CD8-positive, alpha-beta memory T cell (primary cell): ENCODE results near the gene TMEM212. TPM values are rescaled to one million over a fixed set of nuclear protein-coding genes. Genes with fewer than 3 reads are reported as not detected.
A peak's percentile ranks its signal among the peaks of the same experiment; 100 is the strongest.

Experiments used
- CTCF ChIA-PET: fragments of 350-600 bp; sonication (Branson Sonifier 250); formaldehyde crosslinking; loops from one replicate; lab custom pipeline; 2021; ENCODE audit warnings: antibody characterized with exemption; lab: Charles Lee
- POLR2A ChIA-PET: fragments of 350-600 bp; sonication (Branson Sonifier 250); formaldehyde crosslinking; loops from one replicate; lab custom pipeline; 2021; ENCODE audit warnings: antibody characterized with exemption; lab: Charles Lee
- DNase-seq, 5 donors: peaks; one replicate each; pipeline versions ENCODE4 v3.0.0 to v3.0.0-alpha.2; 2020 to 2022; ENCODE audit warnings: mixed read lengths in 1 of 5
- H3K27ac ChIP-seq: one replicate; pipeline ENCODE4 v1.7.0; 2013; ENCODE audit warnings: low read depth, mild to moderate bottlenecking, low read length, moderate library complexity
- H3K27me3 ChIP-seq: 2 replicates; pipeline ENCODE4 v1.7.0; 2013; ENCODE audit warnings: low read length, mild to moderate bottlenecking; ENCODE audit not compliant: insufficient read depth, poor library complexity, severe bottlenecking
- H3K36me3 ChIP-seq: 2 replicates; pipeline ENCODE4 v1.7.0; 2013; ENCODE audit warnings: mild to moderate bottlenecking, low read length, moderate library complexity; ENCODE audit not compliant: insufficient read depth
- H3K4me1 ChIP-seq: 2 replicates; pipeline ENCODE4 v1.7.0; 2013; ENCODE audit warnings: mild to moderate bottlenecking, low read length, moderate library complexity; ENCODE audit not compliant: insufficient read depth
- H3K4me3 ChIP-seq: 2 replicates; pipeline ENCODE4 v1.7.0; 2013; ENCODE audit warnings: mild to moderate bottlenecking, low read length
- H3K9me3 ChIP-seq: 2 replicates; pipeline ENCODE4 v1.7.0; 2013; ENCODE audit warnings: mild to moderate bottlenecking, low read length
- H3K27ac Mint-ChIP-seq, 8 donors: one replicate each; pipeline ENCODE4 v1.8.0; 2020 to 2021; ENCODE audit warnings: mixed read lengths in 8 of 8, mild to moderate bottlenecking in 6 of 8, inconsistent platforms in 3 of 8, moderate library complexity in 3 of 8
- H3K27me3 Mint-ChIP-seq, 2 donors: one replicate each; pipeline ENCODE4 v1.8.0; 2020 to 2021; ENCODE audit warnings: mixed read lengths in 2 of 2, mild to moderate bottlenecking in 1 of 2, moderate library complexity in 1 of 2
- H3K36me3 Mint-ChIP-seq, 3 donors: one replicate each; pipeline ENCODE4 v1.8.0; 2020 to 2021; ENCODE audit warnings: mixed read lengths in 3 of 3, inconsistent platforms in 1 of 3, mild to moderate bottlenecking in 1 of 3
- H3K4me1 Mint-ChIP-seq, 3 donors: one replicate each; pipeline ENCODE4 v1.8.0; 2020 to 2021; ENCODE audit warnings: mixed read lengths in 3 of 3, inconsistent platforms in 1 of 3, mild to moderate bottlenecking in 1 of 3
- H3K4me3 Mint-ChIP-seq, 7 donors: one replicate each; pipeline ENCODE4 v1.8.0; 2020 to 2021; ENCODE audit warnings: mixed read lengths in 7 of 7, mild to moderate bottlenecking in 6 of 7, moderate library complexity in 4 of 7, inconsistent platforms in 2 of 7
- H3K9me3 Mint-ChIP-seq, 5 donors: one replicate each; pipeline ENCODE4 v1.8.0; 2020 to 2022; ENCODE audit warnings: mixed read lengths in 5 of 5, mild to moderate bottlenecking in 3 of 5, moderate library complexity in 2 of 5, inconsistent platforms in 1 of 5
- polyA plus RNA-seq: library from polyadenylated mRNA; unstranded; fragments of 300-500 nt; fragmentation: Illumina TruSeq; gene quantifications from one replicate; pipeline ENCODE4 v1.2.3, GENCODE V29; 2021
- total RNA-seq, 2 experiments: library from RNA; stranded (reverse); gene quantifications; one replicate each; pipeline ENCODE4 v1.2.3, GENCODE V29; 2021

The TMEM212 gene
- total and polyA plus RNA-seq, 3 experiments from 2014 or later, result not detected

- H3K4me3 Mint-ChIP-seq, result no peak overlapping the region
- Histone ChIP-seq H3K36me3 (no peaks in the 10 kb centered on the region), H3K27ac (no peak overlapping the region), H3K27me3 (no peaks in the 10 kb centered on the region), H3K9me3 (no peaks in the 10 kb centered on the region), H3K4me3 (no peak overlapping the region), H3K4me1 (no peaks in the 10 kb centered on the region)
- H3K27me3 Mint-ChIP-seq, result peaks cover 0 to 31% of the 10 kb centered on the region in 2 donors
- H3K4me1 Mint-ChIP-seq, result no peaks in the 10 kb centered on the region
- no peak overlapping the region for H3K27ac Mint-ChIP-seq
- DNase-seq, result no peak
- POLR2A ChIA-PET, result no interaction called here
- no peaks in the 10 kb centered on the region for H3K9me3 Mint-ChIP-seq
- CTCF ChIA-PET, result no interaction called here
- H3K36me3 Mint-ChIP-seq, result no peaks in the 10 kb centered on the region
Measured at GRCh38 chr3:171839270-171839669, 3.9 kb upstream of the TMEM212 start.

- CTCF ChIA-PET, result no interaction called here
- Histone ChIP-seq H3K27me3 (no peaks in the 10 kb centered on the region), H3K36me3 (no peaks in the 10 kb centered on the region), H3K9me3 (no peaks in the 10 kb centered on the region), H3K27ac (no peak overlapping the region), H3K4me1 (no peaks in the 10 kb centered on the region), H3K4me3 (no peak overlapping the region)
- peaks cover 0 to 31% of the 10 kb centered on the region in 2 donors for H3K27me3 Mint-ChIP-seq
- no peak overlapping the region for H3K4me3 Mint-ChIP-seq
- no peaks in the 10 kb centered on the region for H3K4me1 Mint-ChIP-seq
- POLR2A ChIA-PET, result no interaction called here
- DNase-seq, result no peak
- no peak overlapping the region for H3K27ac Mint-ChIP-seq
- no peaks in the 10 kb centered on the region for H3K9me3 Mint-ChIP-seq
- no peaks in the 10 kb centered on the region for H3K36me3 Mint-ChIP-seq
Measured at GRCh38 chr3:171840445-171840810, 2.7 kb upstream of the TMEM212 start.

DNA sequence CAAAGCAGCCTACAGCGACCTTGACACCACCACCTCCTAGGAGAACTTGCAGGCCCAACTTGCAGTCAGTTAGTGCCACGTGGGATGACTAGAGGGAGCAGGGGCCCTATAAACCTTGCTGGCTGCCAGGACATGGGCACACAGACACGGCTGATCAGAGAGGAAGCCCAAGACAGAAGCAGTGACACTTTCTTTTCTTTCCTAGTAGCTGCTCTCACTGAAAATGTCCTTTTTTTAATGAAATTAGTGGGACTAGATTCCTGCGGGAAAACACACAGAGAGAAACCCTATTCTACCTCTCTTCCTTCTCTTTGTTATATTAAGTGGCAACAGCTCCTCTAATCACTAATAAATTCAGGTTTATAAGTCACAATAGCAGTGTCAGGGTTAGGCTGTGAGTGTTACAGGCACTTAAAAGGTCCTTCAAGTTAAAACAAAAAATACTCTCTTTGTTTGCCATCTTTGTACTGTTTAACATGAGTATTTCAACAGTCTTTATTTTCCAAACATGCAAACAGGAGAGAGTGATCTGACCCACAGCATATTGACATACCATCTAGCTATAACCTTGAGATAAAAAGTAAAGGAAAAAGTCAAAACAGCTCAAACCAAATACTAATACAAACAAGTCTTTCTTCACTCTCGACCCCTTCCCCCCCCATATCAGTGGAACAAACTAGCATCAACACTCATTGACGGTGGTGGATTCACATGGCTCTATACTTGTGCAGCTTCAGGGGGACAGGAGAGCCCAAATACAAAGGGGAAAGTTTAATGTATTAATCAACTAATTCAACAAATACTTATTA, 2.1 kb upstream of the TMEM212 start:
- Mint-ChIP-seq H3K4me1 (peaks cover 0 to under 1% (median 0%) of the 10 kb centered on the region in 3 donors), H3K4me3 (no peak overlapping the region), H3K27ac (peak overlapping the region in 2 of 8 donors; percentile 20 to 52), H3K27me3 (peaks cover 0 to 28% of the 10 kb centered on the region in 2 donors), H3K9me3 (no peaks in the 10 kb centered on the region), H3K36me3 (peaks cover 0 to 2% (median 0%) of the 10 kb centered on the region in 3 donors)
- no peak overlapping the region for H3K4me3 ChIP-seq
- H3K27me3 ChIP-seq, result no peaks in the 10 kb centered on the region
- H3K9me3 ChIP-seq, result no peaks in the 10 kb centered on the region
- H3K36me3 ChIP-seq, result no peaks in the 10 kb centered on the region
- no peak overlapping the region for H3K27ac ChIP-seq
- H3K4me1 ChIP-seq, result no peaks in the 10 kb centered on the region
- POLR2A ChIA-PET, result no interaction called here
- DNase-seq, result no peak
- CTCF ChIA-PET, result no interaction called here

GRCh38 chr3:171841620-171842000, 1.5 kb upstream of the TMEM212 start:
- Histone ChIP-seq H3K36me3 (no peaks in the 10 kb centered on the region), H3K27ac (no peak overlapping the region), H3K4me3 (no peak overlapping the region), H3K4me1 (no peaks in the 10 kb centered on the region), H3K9me3 (no peaks in the 10 kb centered on the region), H3K27me3 (no peaks in the 10 kb centered on the region)
- Mint-ChIP-seq H3K4me3 (no peak overlapping the region), H3K9me3 (no peaks in the 10 kb centered on the region), H3K36me3 (peaks cover 0 to 3% (median 0%) of the 10 kb centered on the region in 3 donors), H3K4me1 (peaks cover 0 to 6% (median 0%) of the 10 kb centered on the region in 3 donors), H3K27ac (peak overlapping the region in 2 of 8 donors; percentile 20 to 52), H3K27me3 (peaks cover 0 to 28% of the 10 kb centered on the region in 2 donors)
- POLR2A ChIA-PET, result no interaction called here
- DNase-seq, result no peak
- CTCF ChIA-PET, result no interaction called here

DNA sequence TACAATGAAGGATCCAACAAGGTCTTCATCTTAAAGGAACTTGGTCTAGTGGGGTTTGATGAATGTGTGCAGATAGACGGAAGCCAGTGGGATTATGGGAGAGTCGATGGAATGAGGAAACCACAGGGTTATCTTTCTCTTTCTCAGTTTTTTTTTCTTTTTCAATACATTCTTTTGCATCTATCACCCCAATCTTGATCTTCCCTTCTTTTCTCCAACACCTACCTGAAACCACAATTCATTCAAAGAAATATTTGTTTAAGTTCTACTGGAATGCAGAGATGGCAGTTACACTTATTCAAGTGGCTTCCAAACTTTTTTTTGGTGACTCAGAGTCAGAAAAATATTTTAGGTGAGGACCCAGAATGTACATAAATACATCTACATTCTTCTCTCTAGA, 1.7 kb downstream of the TMEM212 start:
- no peaks in the 10 kb centered on the region for H3K4me1 ChIP-seq
- POLR2A ChIA-PET, result no interaction called here
- no peaks in the 10 kb centered on the region for H3K27me3 ChIP-seq
- H3K27ac ChIP-seq, result no peak overlapping the region
- Mint-ChIP-seq H3K9me3 (no peaks in the 10 kb centered on the region), H3K4me3 (no peak overlapping the region), H3K27me3 (peaks cover 0 to 12% of the 10 kb centered on the region in 2 donors), H3K27ac (no peak overlapping the region), H3K36me3 (peaks cover 0 to 3% (median 0%) of the 10 kb centered on the region in 3 donors), H3K4me1 (peaks cover 0 to 10% (median 0%) of the 10 kb centered on the region in 3 donors)
- H3K36me3 ChIP-seq, result no peaks in the 10 kb centered on the region
- no peak overlapping the region for H3K4me3 ChIP-seq
- H3K9me3 ChIP-seq, result no peaks in the 10 kb centered on the region
- DNase-seq, result no peak
- CTCF ChIA-PET, result no interaction called here

DNA sequence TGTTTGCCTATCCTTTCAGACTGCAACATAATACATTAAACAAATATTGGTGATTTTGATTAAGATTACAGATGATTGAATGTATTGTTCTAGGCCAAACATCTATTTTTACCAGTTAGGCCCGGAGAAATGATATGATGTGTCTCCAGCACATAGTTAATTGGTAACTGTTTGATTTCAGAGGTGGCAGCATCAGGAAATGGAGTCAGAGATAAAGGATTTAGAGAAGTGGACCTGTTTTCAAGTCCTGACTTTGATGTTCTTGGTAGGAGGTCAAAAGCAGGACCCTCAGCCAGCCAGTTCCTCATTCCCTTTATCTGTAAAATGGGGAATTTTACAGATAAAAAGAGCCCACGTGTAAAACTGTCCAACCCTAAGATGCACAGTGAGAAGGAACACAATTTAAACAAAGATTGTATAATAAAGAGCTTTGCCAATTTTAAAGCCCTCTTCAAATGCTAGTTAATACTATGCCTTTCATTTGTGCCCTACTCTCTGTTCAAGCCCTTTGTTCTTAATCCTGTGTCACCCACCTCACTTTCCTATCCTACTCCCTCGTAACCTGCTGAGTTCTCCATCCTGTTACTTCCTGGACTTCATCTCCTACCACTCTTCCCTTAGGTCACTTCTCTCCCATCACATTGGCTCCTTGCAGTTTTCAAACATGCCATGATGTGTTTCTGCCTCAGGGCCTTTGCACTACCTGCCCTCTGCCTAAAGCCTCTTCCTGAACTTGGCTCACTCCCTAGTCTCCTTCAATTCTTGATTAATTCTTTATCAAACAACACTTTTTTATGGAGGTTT, 2.5 kb downstream of the TMEM212 start:
- Histone ChIP-seq H3K27me3 (no peaks in the 10 kb centered on the region), H3K36me3 (no peaks in the 10 kb centered on the region), H3K27ac (no peak overlapping the region), H3K4me3 (no peak overlapping the region), H3K4me1 (no peaks in the 10 kb centered on the region), H3K9me3 (no peaks in the 10 kb centered on the region)
- Mint-ChIP-seq H3K9me3 (no peaks in the 10 kb centered on the region), H3K27me3 (peaks cover 0 to 6% of the 10 kb centered on the region in 2 donors), H3K4me3 (no peak overlapping the region), H3K27ac (no peak overlapping the region), H3K36me3 (peaks cover 0 to 3% (median 0%) of the 10 kb centered on the region in 3 donors), H3K4me1 (peaks cover 0 to 10% (median 0%) of the 10 kb centered on the region in 3 donors)
- no peak for DNase-seq
- CTCF ChIA-PET, result no interaction called here
- POLR2A ChIA-PET, result no interaction called here

- no peak overlapping the region for H3K27ac ChIP-seq
- Mint-ChIP-seq H3K27ac (no peak overlapping the region), H3K9me3 (no peaks in the 10 kb centered on the region), H3K36me3 (peaks cover 0 to 3% (median 0%) of the 10 kb centered on the region in 3 donors), H3K4me1 (peaks cover 0 to 10% (median 0%) of the 10 kb centered on the region in 3 donors), H3K27me3 (peaks cover 0 to 6% of the 10 kb centered on the region in 2 donors), H3K4me3 (no peak overlapping the region)
- no peaks in the 10 kb centered on the region for H3K36me3 ChIP-seq
- ChIA-PET CTCF (no interaction called here), POLR2A (no interaction called here)
- no peak overlapping the region for H3K4me3 ChIP-seq
- no peaks in the 10 kb centered on the region for H3K27me3 ChIP-seq
- DNase-seq, result no peak
- H3K4me1 ChIP-seq, result no peaks in the 10 kb centered on the region
- no peaks in the 10 kb centered on the region for H3K9me3 ChIP-seq
Measured at GRCh38 chr3:171846597-171846996, 3.4 kb downstream of the TMEM212 start.

GRCh38 chr3:171847133-171847532, 4.0 kb downstream of the TMEM212 start:
- POLR2A ChIA-PET, result no interaction called here
- no peak for DNase-seq
- Histone ChIP-seq H3K9me3 (no peaks in the 10 kb centered on the region), H3K27me3 (no peaks in the 10 kb centered on the region), H3K4me3 (no peak overlapping the region), H3K36me3 (no peaks in the 10 kb centered on the region), H3K27ac (no peak overlapping the region), H3K4me1 (no peaks in the 10 kb centered on the region)
- Mint-ChIP-seq H3K9me3 (no peaks in the 10 kb centered on the region), H3K27me3 (peaks cover 0 to 6% of the 10 kb centered on the region in 2 donors), H3K4me3 (no peak overlapping the region), H3K36me3 (peaks cover 0 to 3% (median 0%) of the 10 kb centered on the region in 3 donors), H3K4me1 (peaks cover 0 to 10% (median 0%) of the 10 kb centered on the region in 3 donors), H3K27ac (no peak overlapping the region)
- CTCF ChIA-PET, result no interaction called here
